ENCODE measurements around the gene MYMX. TPM values are rescaled to one million over a fixed set of nuclear protein-coding genes. Genes with fewer than 3 reads are reported as not detected.

The MYMX gene
- polyA plus RNA-seq, 2 of the 4 experiments (the other 2 are of a cell fraction) = not detected

DNA sequence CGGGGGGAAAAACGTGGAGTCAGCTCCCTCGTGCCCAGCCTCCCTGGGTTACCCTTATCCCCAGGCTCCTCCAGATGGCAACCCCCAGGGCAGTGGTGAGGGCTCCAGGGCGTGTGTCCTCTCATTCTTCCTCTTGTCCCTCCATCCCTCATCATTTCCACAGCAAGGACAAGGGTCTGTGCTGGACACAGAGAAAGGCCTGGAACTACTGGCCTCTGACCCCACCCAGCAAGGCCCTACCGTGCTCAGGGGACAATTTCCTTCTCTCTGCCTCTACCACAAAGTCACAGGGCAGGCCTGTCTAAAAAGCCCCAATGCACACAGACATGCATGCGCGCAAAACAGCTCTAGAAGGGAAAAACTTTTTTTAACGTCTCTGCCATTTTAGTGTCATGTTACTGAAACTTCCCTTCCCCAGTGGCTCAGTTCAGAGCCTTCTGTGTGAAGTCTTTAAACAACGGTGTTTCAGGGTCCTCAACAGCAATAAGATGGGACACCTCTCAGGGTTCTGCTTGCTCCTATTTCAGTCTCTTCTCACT is 41.7 kb downstream of the MYMX start:
- H3K27ac ChIP-seq = peak overlapping the region in 1 of 2 experiments; percentile 99; a peak in 3 of 6 replicates
- H3K9me3 ChIP-seq = no peaks in the 10 kb centered on the region
- peaks cover 28% of the 10 kb centered on the region for H3K4me1 ChIP-seq
- POLR2A ChIA-PET = no interaction called here
- DNase-seq (ENCODE audit: low read depth in 1 of 2, low spot score in 1 of 2) (no peak), ATAC-seq (no peak), FAIRE-seq (no peak)
- peak overlapping the region; percentile 88; the same call in 1 of the 3 replicates for H3K4me2 ChIP-seq
- CTCF ChIA-PET = interaction anchor here (0.8 to 3.7 kb wide), 3 partner anchors 9 to 81 kb away, joined by 3 to 16 read pairs (median 5); no protein-coding TSS in a partner anchor
- no peak overlapping the region for H3K4me3 ChIP-seq
- TF ChIP-seq, protein P1, sequence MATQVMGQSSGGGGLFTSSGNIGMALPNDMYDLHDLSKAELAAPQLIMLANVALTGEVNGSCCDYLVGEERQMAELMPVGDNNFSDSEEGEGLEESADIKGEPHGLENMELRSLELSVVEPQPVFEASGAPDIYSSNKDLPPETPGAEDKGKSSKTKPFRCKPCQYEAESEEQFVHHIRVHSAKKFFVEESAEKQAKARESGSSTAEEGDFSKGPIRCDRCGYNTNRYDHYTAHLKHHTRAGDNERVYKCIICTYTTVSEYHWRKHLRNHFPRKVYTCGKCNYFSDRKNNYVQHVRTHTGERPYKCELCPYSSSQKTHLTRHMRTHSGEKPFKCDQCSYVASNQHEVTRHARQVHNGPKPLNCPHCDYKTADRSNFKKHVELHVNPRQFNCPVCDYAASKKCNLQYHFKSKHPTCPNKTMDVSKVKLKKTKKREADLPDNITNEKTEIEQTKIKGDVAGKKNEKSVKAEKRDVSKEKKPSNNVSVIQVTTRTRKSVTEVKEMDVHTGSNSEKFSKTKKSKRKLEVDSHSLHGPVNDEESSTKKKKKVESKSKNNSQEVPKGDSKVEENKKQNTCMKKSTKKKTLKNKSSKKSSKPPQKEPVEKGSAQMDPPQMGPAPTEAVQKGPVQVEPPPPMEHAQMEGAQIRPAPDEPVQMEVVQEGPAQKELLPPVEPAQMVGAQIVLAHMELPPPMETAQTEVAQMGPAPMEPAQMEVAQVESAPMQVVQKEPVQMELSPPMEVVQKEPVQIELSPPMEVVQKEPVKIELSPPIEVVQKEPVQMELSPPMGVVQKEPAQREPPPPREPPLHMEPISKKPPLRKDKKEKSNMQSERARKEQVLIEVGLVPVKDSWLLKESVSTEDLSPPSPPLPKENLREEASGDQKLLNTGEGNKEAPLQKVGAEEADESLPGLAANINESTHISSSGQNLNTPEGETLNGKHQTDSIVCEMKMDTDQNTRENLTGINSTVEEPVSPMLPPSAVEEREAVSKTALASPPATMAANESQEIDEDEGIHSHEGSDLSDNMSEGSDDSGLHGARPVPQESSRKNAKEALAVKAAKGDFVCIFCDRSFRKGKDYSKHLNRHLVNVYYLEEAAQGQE (IDR thresholded peaks at IDR 0.05) = no peak
- TF ChIP-seq FOXS1 (CRISPR knock-in tag; IDR thresholded peaks at IDR 0.05) (no peak), HEYL (CRISPR knock-in tag; IDR thresholded peaks at IDR 0.05) (no peak), HOXB5 (CRISPR knock-in tag; IDR thresholded peaks at IDR 0.05) (no peak)
- 76% methylated on average over 9 of the region's 9 CpGs for WGBS (ENCODE audit: missing lambda C conversion rate)

DNA sequence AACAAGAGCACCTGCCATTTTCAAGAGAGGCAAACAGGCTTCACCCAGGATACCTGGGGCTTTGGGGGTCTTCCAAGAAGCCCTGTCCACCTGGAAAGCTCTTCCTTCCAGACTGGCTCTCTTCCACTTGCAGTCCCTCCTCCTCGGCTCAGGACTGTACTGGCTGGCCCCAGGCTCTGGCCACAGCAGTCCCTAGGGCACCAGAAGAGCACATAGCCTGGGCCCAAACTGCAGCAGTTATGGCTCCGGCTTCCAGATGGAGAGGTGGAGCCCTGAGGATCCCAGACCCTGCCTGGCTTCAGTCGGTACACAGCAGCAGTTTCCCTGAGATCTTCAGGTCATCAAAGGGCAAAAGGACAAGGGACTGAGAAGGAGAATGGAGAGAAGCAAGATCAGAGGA is 42.2 kb downstream of the MYMX start:
- no peak for FAIRE-seq
- ChIA-PET CTCF (interaction anchor here (0.8 to 1.6 kb wide), 2 partner anchors 17 to 80 kb away, joined by 3 to 5 read pairs; no protein-coding TSS in a partner anchor), POLR2A (no interaction called here)
- H3K4me1 ChIP-seq = peaks cover 30% of the 10 kb centered on the region
- ATAC-seq = no peak
- WGBS (ENCODE audit: missing lambda C conversion rate) = 73% methylated on average over 3 of the region's 3 CpGs
- TF ChIP-seq, protein P2, sequence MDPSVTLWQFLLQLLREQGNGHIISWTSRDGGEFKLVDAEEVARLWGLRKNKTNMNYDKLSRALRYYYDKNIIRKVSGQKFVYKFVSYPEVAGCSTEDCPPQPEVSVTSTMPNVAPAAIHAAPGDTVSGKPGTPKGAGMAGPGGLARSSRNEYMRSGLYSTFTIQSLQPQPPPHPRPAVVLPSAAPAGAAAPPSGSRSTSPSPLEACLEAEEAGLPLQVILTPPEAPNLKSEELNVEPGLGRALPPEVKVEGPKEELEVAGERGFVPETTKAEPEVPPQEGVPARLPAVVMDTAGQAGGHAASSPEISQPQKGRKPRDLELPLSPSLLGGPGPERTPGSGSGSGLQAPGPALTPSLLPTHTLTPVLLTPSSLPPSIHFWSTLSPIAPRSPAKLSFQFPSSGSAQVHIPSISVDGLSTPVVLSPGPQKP (IDR thresholded peaks at IDR 0.05; ENCODE audit: low read depth, low read length) = no peak
- TF ChIP-seq SMC3 (IDR thresholded peaks at IDR 0.05) (no peak), NPAS2 (CRISPR knock-in tag; IDR thresholded peaks at IDR 0.05; ENCODE audit: borderline replicate concordance) (no peak), HDAC2 (IDR thresholded peaks at IDR 0.05) (no peak), MAFK (IDR thresholded peaks at IDR 0.05; ENCODE audit: partially characterized antibody) (no peak), POLR2AphosphoS2 (conservative IDR thresholded peaks at IDR 0.05; ENCODE audit: low read length) (no peak), CBX8 (IDR thresholded peaks at IDR 0.05) (no peak), CEBPB (IDR thresholded peaks at IDR 0.05) (no peak), ZNF302 (CRISPR knock-in tag; IDR thresholded peaks at IDR 0.05) (no peak), HOXB13 (CRISPR knock-in tag; IDR thresholded peaks at IDR 0.05; ENCODE audit: low read depth) (no peak), CBX2 (IDR thresholded peaks at IDR 0.05; ENCODE audit: borderline replicate concordance, low read depth) (no peak), EP300 (IDR thresholded peaks at IDR 0.05) (no peak)
- TF ChIP-seq, protein P3, sequence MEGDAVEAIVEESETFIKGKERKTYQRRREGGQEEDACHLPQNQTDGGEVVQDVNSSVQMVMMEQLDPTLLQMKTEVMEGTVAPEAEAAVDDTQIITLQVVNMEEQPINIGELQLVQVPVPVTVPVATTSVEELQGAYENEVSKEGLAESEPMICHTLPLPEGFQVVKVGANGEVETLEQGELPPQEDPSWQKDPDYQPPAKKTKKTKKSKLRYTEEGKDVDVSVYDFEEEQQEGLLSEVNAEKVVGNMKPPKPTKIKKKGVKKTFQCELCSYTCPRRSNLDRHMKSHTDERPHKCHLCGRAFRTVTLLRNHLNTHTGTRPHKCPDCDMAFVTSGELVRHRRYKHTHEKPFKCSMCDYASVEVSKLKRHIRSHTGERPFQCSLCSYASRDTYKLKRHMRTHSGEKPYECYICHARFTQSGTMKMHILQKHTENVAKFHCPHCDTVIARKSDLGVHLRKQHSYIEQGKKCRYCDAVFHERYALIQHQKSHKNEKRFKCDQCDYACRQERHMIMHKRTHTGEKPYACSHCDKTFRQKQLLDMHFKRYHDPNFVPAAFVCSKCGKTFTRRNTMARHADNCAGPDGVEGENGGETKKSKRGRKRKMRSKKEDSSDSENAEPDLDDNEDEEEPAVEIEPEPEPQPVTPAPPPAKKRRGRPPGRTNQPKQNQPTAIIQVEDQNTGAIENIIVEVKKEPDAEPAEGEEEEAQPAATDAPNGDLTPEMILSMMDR (IDR thresholded peaks at IDR 0.05) = no peak
- TF ChIP-seq, protein P4, sequence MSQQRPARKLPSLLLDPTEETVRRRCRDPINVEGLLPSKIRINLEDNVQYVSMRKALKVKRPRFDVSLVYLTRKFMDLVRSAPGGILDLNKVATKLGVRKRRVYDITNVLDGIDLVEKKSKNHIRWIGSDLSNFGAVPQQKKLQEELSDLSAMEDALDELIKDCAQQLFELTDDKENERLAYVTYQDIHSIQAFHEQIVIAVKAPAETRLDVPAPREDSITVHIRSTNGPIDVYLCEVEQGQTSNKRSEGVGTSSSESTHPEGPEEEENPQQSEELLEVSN (IDR thresholded peaks at IDR 0.05; ENCODE audit: borderline replicate concordance, low read depth) = no peak
- H3K9me3 ChIP-seq = no peaks in the 10 kb centered on the region
- DNase-seq (ENCODE audit: low read depth in 1 of 2, low spot score in 1 of 2) = no peak
- H3K4me3 ChIP-seq = no peak overlapping the region
- no peak overlapping the region for H3K4me2 ChIP-seq
- no peak overlapping the region for H3K27ac ChIP-seq

Data from A549 (cell line).